Panc1 (cell line): ENCODE results near the gene PGC. TPM values are rescaled to one million over a fixed set of nuclear protein-coding genes. Genes with fewer than 3 reads are reported as not detected.

ENCODE experiments used
- ATAC-seq: fragments of 200-7000 bp; cut with Tn5 transposase; 2 replicates; pipeline ENCODE4 v1.9.1; 2020; ENCODE audit warnings: mild to moderate bottlenecking, moderate library complexity
- BruUV-seq: library from RNA; stranded (reverse); fragments of 400-500 nt; replicated peaks from 2 replicates; lab custom pipeline; 2021; lab: Mats Ljungman, UMichigan
- CTCF ChIA-PET: fragments of 300-600 bp; sonication (Branson Sonifier 250); formaldehyde crosslinking; loops from one replicate; lab custom pipeline; 2022; ENCODE audit warnings: antibody characterized with exemption; lab: Charles Lee
- POLR2A ChIA-PET: fragments of 300-600 bp; sonication (Branson Sonifier 250); formaldehyde crosslinking; loops from one replicate; lab custom pipeline; 2022; ENCODE audit warnings: antibody characterized with exemption; lab: Charles Lee
- DNase-seq: peaks from one replicate; pipeline ENCODE4 v3.0.0-alpha.2; 2010; ENCODE audit warnings: low read depth, low spot score
- H3K27ac ChIP-seq: 2 replicates; pipeline ENCODE4 v1.5.1; 2011; ENCODE audit warnings: mild to moderate bottlenecking, low read length, inconsistent platforms
- H3K27me3 ChIP-seq: fragments of 200-500 bp; sonication (Bioruptor generic); 2 replicates; pipeline ENCODE4 v1.6.0; 2014; ENCODE audit warnings: low read length, inconsistent platforms; ENCODE audit not compliant: control insufficient read depth, insufficient read depth
- H3K36me3 ChIP-seq: fragments of 200-500 bp; sonication (Bioruptor generic); 2 replicates; pipeline ENCODE4 v1.5.1; 2014; ENCODE audit warnings: inconsistent platforms, mild to moderate bottlenecking, low read length, moderate library complexity; ENCODE audit not compliant: control insufficient read depth, insufficient read depth
- H3K4me1 ChIP-seq: 2 replicates; pipeline ENCODE4 v1.5.1; 2011; ENCODE audit warnings: inconsistent platforms, mild to moderate bottlenecking, low read length, moderate library complexity; ENCODE audit not compliant: control insufficient read depth, insufficient read depth
- H3K4me3 ChIP-seq, 2 experiments: 2 replicates each; pipeline ENCODE4 v1.5.1; 2011 to 2012; ENCODE audit warnings: low read depth in 2 of 2, low read length in 2 of 2, mild to moderate bottlenecking in 2 of 2, inconsistent platforms in 1 of 2, moderate library complexity in 1 of 2
- H3K9me3 ChIP-seq: fragments of 200-500 bp; sonication (Bioruptor generic); 2 replicates; pipeline ENCODE4 v1.5.1; 2014; ENCODE audit warnings: low read depth, mild to moderate bottlenecking, inconsistent platforms, low read length, moderate library complexity; ENCODE audit not compliant: control insufficient read depth, insufficient read depth
- CTCF ChIP-seq: fragments of 450-650 bp; IDR thresholded peaks from 2 replicates; pipeline ENCODE4 v1.5.1; 2017; ENCODE audit warnings: mild to moderate bottlenecking
- POLR2AphosphoS5 ChIP-seq: IDR thresholded peaks from 2 replicates; pipeline ENCODE4 v1.6.1; 2012; ENCODE audit warnings: mild to moderate bottlenecking, low read depth, low read length, moderate library complexity
- REST ChIP-seq, 2 experiments: IDR thresholded peaks; 2 replicates each; pipeline ENCODE4 v1.6.1; 2011 to 2012; ENCODE audit warnings: low read depth in 2 of 2, control low read depth in 1 of 2, low read length in 1 of 2, mild to moderate bottlenecking in 1 of 2, moderate library complexity in 1 of 2; ENCODE audit not compliant: insufficient read depth in 1 of 2
- SIN3A ChIP-seq: IDR thresholded peaks from 2 replicates; pipeline ENCODE4 v1.6.1; 2012; ENCODE audit warnings: low read depth, mild to moderate bottlenecking, low read length, moderate library complexity, borderline replicate concordance; ENCODE audit not compliant: insufficient read depth
- TCF7L2 ChIP-seq: IDR thresholded peaks from 2 replicates; pipeline ENCODE4 v1.6.1; 2011; ENCODE audit warnings: mild to moderate bottlenecking, low read depth, low read length, inconsistent platforms
- in situ Hi-C: cut with HindIII; loops from 2 replicates; pipeline ENCODE4 v1.10.0; 2016; ENCODE audit warnings: low sequenced_read_pairs, low pct_unique_long_range_greater_than_20kb
- intact Hi-C: fragments of 100-400 bp; cut with micrococcal nuclease; formaldehyde crosslinking; loops from one replicate; pipeline ENCODE4 v1.10.0; 2022; ENCODE audit not compliant: unreplicated experiment
- total RNA-seq: library from RNA; stranded (reverse); gene quantifications from one replicate; pipeline ENCODE4 v1.2.1, GENCODE V29; 2021; ENCODE audit not compliant: unreplicated experiment

PGC gene
- total RNA-seq, 1 experiment from 2014 or later = 0.18 TPM

GRCh38 chr6:41712651-41713103 is 34.5 kb downstream of the PGC start:
- peaks cover 24% of the 10 kb centered on the region for H3K4me1 ChIP-seq
- no peak for TF ChIP-seq REST (IDR thresholded peaks at IDR 0.05; ENCODE audit: insufficient read depth in 1 of 2, low read depth in 2 of 2, low read length in 1 of 2)
- BruUV-seq = no TSS peak
- DNase-seq (no peak), ATAC-seq (peak; percentile 49)
- in situ Hi-C loops = no loop called here
- ChIA-PET POLR2A (no interaction called here), CTCF (no interaction called here)
- intact Hi-C loops = no loop called here
- no peaks in the 10 kb centered on the region for H3K27me3 ChIP-seq
- H3K4me3 ChIP-seq = no peak overlapping the region
- H3K36me3 ChIP-seq = no peaks in the 10 kb centered on the region
- no peaks in the 10 kb centered on the region for H3K9me3 ChIP-seq
- H3K27ac ChIP-seq = peak overlapping the region; percentile 57

GRCh38 chr6:41711323-41712038 is 35.7 kb downstream of the PGC start:
- Histone ChIP-seq H3K4me1 (peaks cover 19% of the 10 kb centered on the region), H3K36me3 (no peaks in the 10 kb centered on the region), H3K4me3 (no peak overlapping the region), H3K9me3 (no peaks in the 10 kb centered on the region), H3K27me3 (no peaks in the 10 kb centered on the region), H3K27ac (no peak overlapping the region)
- ATAC-seq (no peak), DNase-seq (no peak)
- no TSS peak for BruUV-seq
- POLR2A ChIA-PET = no interaction called here
- TF ChIP-seq REST (IDR thresholded peaks at IDR 0.05; ENCODE audit: insufficient read depth in 1 of 2, low read depth in 2 of 2, low read length in 1 of 2) (no peak), POLR2AphosphoS5 (no peak), SIN3A (no peak)
- in situ Hi-C loops (no loop called here), intact Hi-C loops (no loop called here)
- CTCF ChIA-PET = no interaction called here

- H3K4me3 ChIP-seq = no peak overlapping the region
- H3K9me3 ChIP-seq = no peaks in the 10 kb centered on the region
- DNase-seq = no peak
- ChIA-PET CTCF (no interaction called here), POLR2A (no interaction called here)
- no peak for TF ChIP-seq REST (IDR thresholded peaks at IDR 0.05; ENCODE audit: insufficient read depth in 1 of 2, low read depth in 2 of 2, low read length in 1 of 2)
- TF ChIP-seq TCF7L2 = no peak
- TF ChIP-seq CTCF = no peak
- no peak for TF ChIP-seq POLR2AphosphoS5
- TF ChIP-seq SIN3A = no peak
- peaks cover 22% of the 10 kb centered on the region for H3K4me1 ChIP-seq
- H3K36me3 ChIP-seq = no peaks in the 10 kb centered on the region
- intact Hi-C loops = no loop called here
- no peaks in the 10 kb centered on the region for H3K27me3 ChIP-seq
- ATAC-seq = no peak
- in situ Hi-C loops = no loop called here
- H3K27ac ChIP-seq = no peak overlapping the region
- BruUV-seq = no TSS peak
Observed at GRCh38 chr6:41709375-41709774, 37.8 kb downstream of the PGC start.
